PC-9 (cell line): ENCODE measurements around the gene RHOT1. TPM values are rescaled to one million over a fixed set of nuclear protein-coding genes. Genes with fewer than 3 reads are reported as not detected.

Experiments used
- BruUV-seq: library from RNA; stranded (reverse); fragments of 400-500 nt; replicated peaks from 2 replicates; lab custom pipeline; 2021; lab: Mats Ljungman, UMichigan
- CTCF ChIA-PET: fragments of 300-600 bp; sonication (Branson Sonifier 250); formaldehyde crosslinking; loops from one replicate; lab custom pipeline; 2022; ENCODE audit warnings: antibody characterized with exemption; lab: Charles Lee
- POLR2A ChIA-PET: fragments of 300-600 bp; sonication (Branson Sonifier 250); formaldehyde crosslinking; loops from one replicate; lab custom pipeline; 2022; ENCODE audit warnings: antibody characterized with exemption; ENCODE audit not compliant: unreplicated experiment; lab: Charles Lee
- DNase-seq, 2 experiments: peaks; one replicate each; pipeline versions ENCODE4 v3.0.0 to v3.0.0-alpha.2; 2015 to 2022; ENCODE audit warnings: mixed read lengths in 1 of 2
- H2AFZ ChIP-seq: fragments of 200-600 bp; sonication (generic); 2 replicates; pipeline ENCODE4 v1.8.1; 2017; ENCODE audit warnings: antibody characterized with exemption
- H3F3A ChIP-seq: fragments of 200-600 bp; sonication (generic); 2 replicates; pipeline ENCODE4 v1.8.1; 2017; ENCODE audit warnings: antibody characterized with exemption, mild to moderate bottlenecking, low read depth; ENCODE audit not compliant: insufficient read depth
- H3K27ac ChIP-seq: fragments of 200-600 bp; sonication (generic); 2 replicates; pipeline ENCODE4 v1.6.1; 2016; ENCODE audit warnings: mixed run types
- H3K27me3 ChIP-seq: fragments of 200-600 bp; sonication (generic); 2 replicates; pipeline ENCODE4 v1.6.1; 2016; ENCODE audit warnings: low read depth, mixed run types; ENCODE audit not compliant: insufficient read depth
- H3K36me3 ChIP-seq: fragments of 200-600 bp; sonication (generic); 2 replicates; pipeline ENCODE4 v1.6.1; 2016; ENCODE audit warnings: low read depth, mixed run types
- H3K4me1 ChIP-seq: fragments of 200-600 bp; sonication (generic); replicated peaks from 2 replicates; pipeline ENCODE4 v1.6.1; 2016; ENCODE audit warnings: mixed run types; ENCODE audit not compliant: insufficient read depth
- H3K4me2 ChIP-seq: fragments of 200-600 bp; sonication (generic); 2 replicates; pipeline ENCODE4 v1.6.1; 2017; ENCODE audit warnings: mixed run types
- H3K4me3 ChIP-seq: fragments of 200-600 bp; sonication (generic); 2 replicates; pipeline ENCODE4 v1.6.1; 2016; ENCODE audit warnings: mixed run types
- H3K79me2 ChIP-seq: fragments of 200-600 bp; sonication (generic); 2 replicates; pipeline ENCODE4 v1.6.1; 2017; ENCODE audit warnings: low read depth, mixed run types
- H3K9me2 ChIP-seq: fragments of 200-600 bp; sonication (generic); 2 replicates; pipeline ENCODE4 v1.8.1; 2017; ENCODE audit warnings: mild to moderate bottlenecking; ENCODE audit not compliant: insufficient read depth
- H3K9me3 ChIP-seq: fragments of 200-600 bp; sonication (generic); 2 replicates; pipeline ENCODE4 v1.8.1; 2016; ENCODE audit warnings: low read depth; ENCODE audit not compliant: insufficient read depth
- H4K20me1 ChIP-seq: fragments of 200-600 bp; sonication (generic); 2 replicates; pipeline ENCODE4 v1.8.1; 2017; ENCODE audit not compliant: insufficient read depth
- CTCF ChIP-seq: fragments of 200-600 bp; sonication (generic); conservative IDR thresholded peaks from 2 replicates; pipeline ENCODE4 v1.6.1; 2017; ENCODE audit warnings: mixed run types, antibody characterized with exemption, mild to moderate bottlenecking, moderate library complexity
- EZH2 ChIP-seq: fragments of 200-600 bp; sonication (generic); IDR thresholded peaks from 2 replicates; pipeline ENCODE4 v1.8.0; 2017; ENCODE audit warnings: antibody characterized with exemption, low read depth
- intact Hi-C: fragments of 100-400 bp; cut with micrococcal nuclease; formaldehyde crosslinking; loops from one replicate; pipeline ENCODE4 v1.10.0; 2022; ENCODE audit not compliant: unreplicated experiment
- total RNA-seq: library from RNA; stranded (reverse); gene quantifications from 2 replicates; pipeline ENCODE4 v1.2.3, GENCODE V29; 2021

The RHOT1 gene
- total RNA-seq, 1 experiment from 2014 or later, result 28.3 TPM

- Histone ChIP-seq H3K27me3 (no peaks in the 10 kb centered on the region), H3K36me3 (peaks cover 4% of the 10 kb centered on the region; the same call in 1 of the 2 replicates), H3K4me3 (no peak overlapping the region), H3K27ac (no peak overlapping the region), H4K20me1 (0 out of 2 replicates have a peak, but pooled peaks cover 8% of the 10 kb centered on the region), H3F3A (no peaks in the 10 kb centered on the region), H3K9me3 (no peaks in the 10 kb centered on the region), H3K9me2 (no peaks in the 10 kb centered on the region), H3K4me1 (peaks cover 7% of the 10 kb centered on the region; the same call in 1 of the 2 replicates), H3K79me2 (peaks cover 4% of the 10 kb centered on the region; the same call in 1 of the 2 replicates), H2AFZ (no peak overlapping the region), H3K4me2 (no peak overlapping the region)
- TF ChIP-seq EZH2, result no peak
- TF ChIP-seq CTCF, result no peak
- CTCF ChIA-PET, result no interaction called here
- POLR2A ChIA-PET, result no interaction called here
- BruUV-seq, result no TSS peak
- peak in 1 of 2 experiments; percentile 76 for DNase-seq
- intact Hi-C loops, result no loop called here
These were observed 14.9 kb downstream of the RHOT1 start for GRCh38 chr17:32157225-32157624.

GRCh38 chr17:32158870-32159585, 16.7 kb downstream of the RHOT1 start:
- no peaks in the 10 kb centered on the region for H3K9me3 ChIP-seq
- no peak overlapping the region for H3K27ac ChIP-seq
- intact Hi-C loops, result no loop called here
- peaks cover 4% of the 10 kb centered on the region; the same call in 1 of the 2 replicates for H3K36me3 ChIP-seq
- CTCF ChIA-PET, result no interaction called here
- peaks cover 4% of the 10 kb centered on the region; the same call in 1 of the 2 replicates for H3K79me2 ChIP-seq
- H3K4me1 ChIP-seq, result peaks cover 7% of the 10 kb centered on the region; the same call in 1 of the 2 replicates
- no peak for TF ChIP-seq CTCF
- no peak for TF ChIP-seq EZH2
- no peak overlapping the region for H2AFZ ChIP-seq
- H3K27me3 ChIP-seq, result no peaks in the 10 kb centered on the region
- BruUV-seq, result no TSS peak
- H3K4me2 ChIP-seq, result no peak overlapping the region
- POLR2A ChIA-PET, result no interaction called here
- DNase-seq, result no peak
- H3F3A ChIP-seq, result no peaks in the 10 kb centered on the region
- H3K4me3 ChIP-seq, result no peak overlapping the region
- 0 out of 2 replicates have a peak, but pooled peaks cover 8% of the 10 kb centered on the region for H4K20me1 ChIP-seq
- no peaks in the 10 kb centered on the region for H3K9me2 ChIP-seq

- H3K4me2 ChIP-seq, result no peak overlapping the region
- no TSS peak for BruUV-seq
- CTCF ChIA-PET, result no interaction called here
- peaks cover 4% of the 10 kb centered on the region; the same call in 1 of the 2 replicates for H3K36me3 ChIP-seq
- H3K27ac ChIP-seq, result no peak overlapping the region
- TF ChIP-seq CTCF, result no peak
- no peak for TF ChIP-seq EZH2
- intact Hi-C loops, result no loop called here
- H3K4me3 ChIP-seq, result no peak overlapping the region
- H4K20me1 ChIP-seq, result 0 out of 2 replicates have a peak, but pooled peaks cover 8% of the 10 kb centered on the region
- POLR2A ChIA-PET, result interaction anchor here (0.6 kb wide), 1 partner anchor 75 kb away, joined by 3 read pairs; no protein-coding TSS in a partner anchor
- peaks cover 7% of the 10 kb centered on the region; the same call in 1 of the 2 replicates for H3K4me1 ChIP-seq
- no peak overlapping the region for H2AFZ ChIP-seq
- no peaks in the 10 kb centered on the region for H3F3A ChIP-seq
- H3K27me3 ChIP-seq, result no peaks in the 10 kb centered on the region
- peaks cover 4% of the 10 kb centered on the region; the same call in 1 of the 2 replicates for H3K79me2 ChIP-seq
- H3K9me2 ChIP-seq, result no peaks in the 10 kb centered on the region
- DNase-seq, result no peak
- H3K9me3 ChIP-seq, result no peaks in the 10 kb centered on the region
These were observed 17.5 kb downstream of the RHOT1 start for GRCh38 chr17:32159586-32160438.
